GM12878 (cell line): ENCODE results near the gene DNAH8. TPM values are rescaled to one million over a fixed set of nuclear protein-coding genes. Genes with fewer than 3 reads are reported as not detected.

ENCODE experiments used
- ATAC-seq: fragments of 200-7000 bp; cut with Tn5 transposase; 3 replicates; pipeline ENCODE4 v1.9.1; 2020; ENCODE audit warnings: mild to moderate bottlenecking, moderate library complexity
- BruUV-seq: library from RNA; stranded (reverse); fragments of 400-500 nt; replicated peaks from 2 replicates; lab custom pipeline; 2021; lab: Mats Ljungman, UMichigan
- CTCF ChIA-PET: fragments of 300-600 bp; sonication (Branson Sonifier 250); formaldehyde crosslinking; extraction: SDS; loops from one replicate; lab custom pipeline; 2021; ENCODE audit warnings: inconsistent platforms; lab: Yijun Ruan, JAX
- POLR2A ChIA-PET: fragments of 350-600 bp; formaldehyde crosslinking; extraction: SDS; loops from one replicate; lab custom pipeline; 2021; ENCODE audit warnings: inconsistent platforms; lab: Charles Lee
- RAD21 ChIA-PET: fragments of 300-600 bp; sonication (Branson Sonifier 250); formaldehyde crosslinking; loops from one replicate; lab custom pipeline; 2023; ENCODE audit warnings: antibody characterized with exemption; ENCODE audit not compliant: unreplicated experiment; lab: Charles Lee
- SMC1A ChIA-PET: fragments of 300-600 bp; sonication (Branson Sonifier 250); formaldehyde crosslinking; loops from one replicate; lab custom pipeline; 2023; ENCODE audit not compliant: unreplicated experiment, uncharacterized antibody; lab: Charles Lee
- DNase-seq: peaks from one replicate; pipeline ENCODE4 v3.0.0-alpha.2; 2011; ENCODE audit warnings: low read depth, low spot score
- FAIRE-seq: peaks from 3 replicates; lab custom pipeline; 2011; peaks lifted over from hg19 to GRCh38; lab: Jason Lieb, UNC
- H2AFZ ChIP-seq: 2 replicates; pipeline ENCODE4 v1.6.0; 2011; ENCODE audit warnings: low read depth, low read length, control low read depth; ENCODE audit not compliant: control insufficient read depth
- H3K27ac ChIP-seq: 2 replicates; pipeline ENCODE4 v1.5.1; 2011; ENCODE audit warnings: control low read depth; ENCODE audit not compliant: control insufficient read depth, insufficient read depth
- H3K27me3 ChIP-seq, 2 experiments: replicated peaks in 1 of 2; 2 replicates each; pipeline versions ENCODE4 v1.6.0 to v1.6.1; 2011; ENCODE audit warnings: low read length in 1 of 2; ENCODE audit not compliant: control insufficient read depth in 2 of 2, insufficient read depth in 2 of 2
- H3K36me3 ChIP-seq, 2 experiments: 2 replicates each; pipeline ENCODE4 v1.5.1; 2011; ENCODE audit warnings: low read length in 1 of 2; ENCODE audit not compliant: control insufficient read depth in 2 of 2, insufficient read depth in 2 of 2
- H3K4me1 ChIP-seq: 2 replicates; pipeline ENCODE4 v1.6.1; 2011; ENCODE audit warnings: mild to moderate bottlenecking, low read length, moderate library complexity, mixed read lengths; ENCODE audit not compliant: control insufficient read depth, insufficient read depth
- H3K4me2 ChIP-seq: 2 replicates; pipeline ENCODE4 v1.6.0; 2011; ENCODE audit warnings: control low read depth; ENCODE audit not compliant: control insufficient read depth, insufficient read depth
- H3K4me3 ChIP-seq: fragments of 200-600 bp; sonication (generic); 2 replicates; pipeline ENCODE4 v1.5.1; 2016
- H3K79me2 ChIP-seq: 2 replicates; pipeline ENCODE4 v1.6.0; 2011; ENCODE audit warnings: low read length; ENCODE audit not compliant: control insufficient read depth, insufficient read depth
- H3K9ac ChIP-seq: 2 replicates; pipeline ENCODE4 v1.8.0; 2011; ENCODE audit warnings: low read length, control low read depth, mixed read lengths; ENCODE audit not compliant: control insufficient read depth, insufficient read depth
- H3K9me3 ChIP-seq: replicated peaks from 3 replicates; pipeline ENCODE4 v1.5.1; 2011; ENCODE audit warnings: mild to moderate bottlenecking, low read length; ENCODE audit not compliant: control insufficient read depth, insufficient read depth
- H4K20me1 ChIP-seq: 2 replicates; pipeline ENCODE4 v1.6.0; 2011; ENCODE audit not compliant: control insufficient read depth, insufficient read depth
- CREM ChIP-seq: IDR thresholded peaks from 2 replicates; pipeline ENCODE4 v1.6.1; 2014; ENCODE audit warnings: antibody characterized with exemption, low read depth
- EGR1 ChIP-seq, 2 experiments: IDR thresholded peaks; 1 replicate in 1 of 2; 2 replicates in 1 of 2; pipeline ENCODE4 v1.6.1; 2011 to 2012; ENCODE audit warnings: low read depth in 2 of 2, low read length in 2 of 2, borderline replicate concordance in 1 of 2, mild to moderate bottlenecking in 1 of 2, moderate library complexity in 1 of 2
- EZH2 ChIP-seq: IDR thresholded peaks from 2 replicates; pipeline ENCODE4 v1.6.1; 2012; ENCODE audit warnings: low read depth, mild to moderate bottlenecking, control low read depth, inconsistent platforms, low read length, borderline replicate concordance; ENCODE audit not compliant: control insufficient read depth
- FOS ChIP-seq: IDR thresholded peaks from 3 replicates; pipeline ENCODE4 v1.6.1; 2011; ENCODE audit warnings: borderline replicate concordance; ENCODE audit not compliant: insufficient read length; ENCODE audit errors: extremely low read depth
- JUNB ChIP-seq: IDR thresholded peaks from 2 replicates; pipeline ENCODE4 v1.6.1; 2016; ENCODE audit warnings: antibody characterized with exemption, mild to moderate bottlenecking
- NFIC ChIP-seq: IDR thresholded peaks from 2 replicates; pipeline ENCODE4 v1.6.1; 2012; ENCODE audit warnings: low read depth, mild to moderate bottlenecking, inconsistent platforms, low read length, moderate library complexity
- SREBF1 ChIP-seq: IDR thresholded peaks from 2 replicates; pipeline ENCODE4 v1.6.1; 2012; ENCODE audit warnings: mild to moderate bottlenecking, low read length
- USF2 ChIP-seq: IDR thresholded peaks from 2 replicates; pipeline ENCODE4 v1.6.1; 2011; ENCODE audit warnings: low read depth, low read length, improper control_type of control experiment, borderline replicate concordance
- ZBTB11 ChIP-seq: fragments of 450-650 bp; formaldehyde crosslinking; IDR thresholded peaks from 2 replicates; pipeline ENCODE4 v1.5.0; 2022; ENCODE audit warnings: mild to moderate bottlenecking, missing genetic modification characterization
- ZZZ3 ChIP-seq: IDR thresholded peaks from 2 replicates; pipeline ENCODE4 v1.6.1; 2011; ENCODE audit warnings: low read depth; ENCODE audit not compliant: control insufficient read depth, insufficient read length
- WGBS: methylation state at CpG from one replicate; pipeline ENCODE4 v1.1.6; 2016; ENCODE audit warnings: low lambda C conversion rate; ENCODE audit not compliant: insufficient replicate concordance, insufficient coverage; ENCODE audit errors: missing lambda C conversion rate; 5-methylcytosine and 5-hydroxymethylcytosine counted together
- in situ Hi-C: fragments of 300-500 bp; cut with MboI; formaldehyde crosslinking; loops from 9 replicates; pipeline ENCODE4 v1.14.3; 2018; ENCODE audit warnings: mixed read lengths
- intact Hi-C: fragments of 100-400 bp; cut with micrococcal nuclease; formaldehyde crosslinking; loops from one replicate; pipeline ENCODE4 v1.14.2; 2022; ENCODE audit not compliant: unreplicated experiment
- polyA plus RNA-seq, 11 experiments: library from polyadenylated mRNA; depleted of rRNA in 4 of 11; unstranded in 6 of 11; stranded (reverse) in 5 of 11; fragments of >200 nt; fragmentation: Nextera tagmentation in 4 of 11; fragmentation: Illumina TruSeq in 1 of 11; extraction: Ambion mirVana in 4 of 11; extraction: Trizol in 1 of 11; gene quantifications; 1 replicate in 1 of 11; 2 replicates in 10 of 11; pipeline versions ENCODE4 v1.2.1 to v1.2.3, GENCODE V29; 2011 to 2016; ENCODE audit warnings: inconsistent platforms in 2 of 11, missing spikeins in 2 of 11, low read depth in 1 of 11
- total RNA-seq, 4 experiments: library from RNA; depleted of rRNA in 3 of 4; stranded (reverse); fragments of >200 nt in 3 of 4; fragmentation: Illumina TruSeq in 1 of 4; extraction: Trizol in 1 of 4; gene quantifications; 2 replicates each; pipeline versions ENCODE4 v1.2.1 to v1.2.3, GENCODE V29; 2013 to 2021

The DNAH8 gene
- total and polyA plus RNA-seq, 10 of the 15 experiments (the other 5 are each of a cell fraction or from before 2014, with no cell fraction given) = 0.02 to 0.34 (median 0.10) TPM; not detected in 3

GRCh38 chr6:38897507-38897906, 182.4 kb downstream of the DNAH8 start:
- ChIA-PET POLR2A (no interaction called here), CTCF (no interaction called here)
- WGBS = 73% methylated on average over 6 of the region's 6 CpGs

More at GRCh38 chr6:38897507-38897906, 182.4 kb downstream of the DNAH8 start:
- no peak overlapping the region for H3K27ac ChIP-seq
- H3K9ac ChIP-seq = no peak overlapping the region
- H3K9me3 ChIP-seq = no peaks in the 10 kb centered on the region
- ChIA-PET RAD21 (no interaction called here), SMC1A (interaction anchor here (0.8 kb wide), 1 partner anchor 14 kb away, joined by 3 read pairs; no protein-coding TSS in a partner anchor)
- no TSS peak for BruUV-seq
- H3K36me3 ChIP-seq = no peaks in the 10 kb centered on the region
- no peak for DNase-seq
- H2AFZ ChIP-seq = no peak overlapping the region
- ATAC-seq = no peak
- H3K4me3 ChIP-seq = no peak overlapping the region
- peaks cover 0 to 2% of the 10 kb centered on the region in 2 experiments; a peak in 2 of 4 replicates for H3K27me3 ChIP-seq
- intact Hi-C loops (no loop called here), in situ Hi-C loops (no loop called here)
- no peak for FAIRE-seq
- H3K4me1 ChIP-seq = no peaks in the 10 kb centered on the region
- no peaks in the 10 kb centered on the region for H3K79me2 ChIP-seq
- no peak overlapping the region for H3K4me2 ChIP-seq
- no peaks in the 10 kb centered on the region for H4K20me1 ChIP-seq
- no peak for TF ChIP-seq USF2
- no peak for TF ChIP-seq JUNB
- TF ChIP-seq EGR1 (IDR thresholded peaks at IDR 0.05; ENCODE audit: borderline replicate concordance in 1 of 2, low read depth in 2 of 2, low read length in 2 of 2) = no peak
- TF ChIP-seq SREBF1 = no peak
- no peak for TF ChIP-seq FOS
- TF ChIP-seq ZZZ3 = no peak
- no peak for TF ChIP-seq EZH2
- TF ChIP-seq CREM = no peak
- TF ChIP-seq NFIC = no peak
- TF ChIP-seq ZBTB11 (CRISPR knock-in tag) = no peak
